HG03521 (cell line): ENCODE data around the gene PHF5A.

ENCODE experiments used
- ATAC-seq: cut with Tn5 transposase; IDR thresholded peaks from one replicate; pipeline ENCODE4 v1.9.1; 2021; ENCODE audit warnings: mild to moderate bottlenecking, moderate library complexity; ENCODE audit not compliant: unreplicated experiment

The PHF5A gene

GRCh38 chr22:41418717-41419116 lies 49.8 kb downstream of the PHF5A start:
- ATAC-seq = no peak

- no peak for ATAC-seq
Observed at GRCh38 chr22:41417622-41418390, 50.7 kb downstream of the PHF5A start.

- no peak for ATAC-seq
Observed at GRCh38 chr22:41415554-41415953, 52.9 kb downstream of the PHF5A start.

- ATAC-seq = no peak
Observed at GRCh38 chr22:41411021-41411851, 57.3 kb downstream of the PHF5A start.

- ATAC-seq = no peak
Observed at GRCh38 chr22:41410311-41410751, 58.2 kb downstream of the PHF5A start.
